CD8-positive, alpha-beta memory T cell (primary cell): ENCODE measurements around the gene HOOK2. TPM values are rescaled to one million over a fixed set of nuclear protein-coding genes. Genes with fewer than 3 reads are reported as not detected.
"Not testable (repeated sequence)": the region's sequence is repeated elsewhere in the genome, so short reads cannot be mapped to it uniquely, and the experiment has no call there.

Experiments used
- CTCF ChIA-PET: fragments of 350-600 bp; sonication (Branson Sonifier 250); formaldehyde crosslinking; loops from one replicate; lab custom pipeline; 2021; ENCODE audit warnings: antibody characterized with exemption; lab: Charles Lee
- POLR2A ChIA-PET: fragments of 350-600 bp; sonication (Branson Sonifier 250); formaldehyde crosslinking; loops from one replicate; lab custom pipeline; 2021; ENCODE audit warnings: antibody characterized with exemption; lab: Charles Lee
- DNase-seq, 5 donors: peaks; one replicate each; pipeline versions ENCODE4 v3.0.0 to v3.0.0-alpha.2; 2020 to 2022; ENCODE audit warnings: mixed read lengths in 1 of 5
- H3K27ac ChIP-seq: one replicate; pipeline ENCODE4 v1.7.0; 2013; ENCODE audit warnings: low read depth, mild to moderate bottlenecking, low read length, moderate library complexity
- H3K27me3 ChIP-seq: 2 replicates; pipeline ENCODE4 v1.7.0; 2013; ENCODE audit warnings: low read length, mild to moderate bottlenecking; ENCODE audit not compliant: insufficient read depth, poor library complexity, severe bottlenecking
- H3K36me3 ChIP-seq: 2 replicates; pipeline ENCODE4 v1.7.0; 2013; ENCODE audit warnings: mild to moderate bottlenecking, low read length, moderate library complexity; ENCODE audit not compliant: insufficient read depth
- H3K4me1 ChIP-seq: 2 replicates; pipeline ENCODE4 v1.7.0; 2013; ENCODE audit warnings: mild to moderate bottlenecking, low read length, moderate library complexity; ENCODE audit not compliant: insufficient read depth
- H3K4me3 ChIP-seq: 2 replicates; pipeline ENCODE4 v1.7.0; 2013; ENCODE audit warnings: mild to moderate bottlenecking, low read length
- H3K9me3 ChIP-seq: 2 replicates; pipeline ENCODE4 v1.7.0; 2013; ENCODE audit warnings: mild to moderate bottlenecking, low read length
- H3K27ac Mint-ChIP-seq, 8 donors: one replicate each; pipeline ENCODE4 v1.8.0; 2020 to 2021; ENCODE audit warnings: mixed read lengths in 8 of 8, mild to moderate bottlenecking in 6 of 8, inconsistent platforms in 3 of 8, moderate library complexity in 3 of 8
- H3K27me3 Mint-ChIP-seq, 2 donors: one replicate each; pipeline ENCODE4 v1.8.0; 2020 to 2021; ENCODE audit warnings: mixed read lengths in 2 of 2, mild to moderate bottlenecking in 1 of 2, moderate library complexity in 1 of 2
- H3K36me3 Mint-ChIP-seq, 3 donors: one replicate each; pipeline ENCODE4 v1.8.0; 2020 to 2021; ENCODE audit warnings: mixed read lengths in 3 of 3, inconsistent platforms in 1 of 3, mild to moderate bottlenecking in 1 of 3
- H3K4me1 Mint-ChIP-seq, 3 donors: one replicate each; pipeline ENCODE4 v1.8.0; 2020 to 2021; ENCODE audit warnings: mixed read lengths in 3 of 3, inconsistent platforms in 1 of 3, mild to moderate bottlenecking in 1 of 3
- H3K4me3 Mint-ChIP-seq, 7 donors: one replicate each; pipeline ENCODE4 v1.8.0; 2020 to 2021; ENCODE audit warnings: mixed read lengths in 7 of 7, mild to moderate bottlenecking in 6 of 7, moderate library complexity in 4 of 7, inconsistent platforms in 2 of 7
- H3K9me3 Mint-ChIP-seq, 5 donors: one replicate each; pipeline ENCODE4 v1.8.0; 2020 to 2022; ENCODE audit warnings: mixed read lengths in 5 of 5, mild to moderate bottlenecking in 3 of 5, moderate library complexity in 2 of 5, inconsistent platforms in 1 of 5
- polyA plus RNA-seq: library from polyadenylated mRNA; unstranded; fragments of 300-500 nt; fragmentation: Illumina TruSeq; gene quantifications from one replicate; pipeline ENCODE4 v1.2.3, GENCODE V29; 2021
- total RNA-seq, 2 experiments: library from RNA; stranded (reverse); gene quantifications; one replicate each; pipeline ENCODE4 v1.2.3, GENCODE V29; 2021

Gene HOOK2
- total and polyA plus RNA-seq, 3 experiments from 2014 or later, result 2.9 to 11.4 (median 9.8) TPM

- Mint-ChIP-seq H3K4me3 (no peak overlapping the region), H3K4me1 (peaks cover 6 to 18% (median 13%) of the 10 kb centered on the region in 3 donors), H3K9me3 (no peaks in the 10 kb centered on the region), H3K36me3 (peaks cover 0 to 66% (median 11%) of the 10 kb centered on the region in 3 donors), H3K27ac (peak overlapping the region in 1 of 8 donors; percentile 29), H3K27me3 (no peaks in the 10 kb centered on the region)
- ChIA-PET CTCF (interaction anchor here (1.1 to 2.8 kb wide), 6 partner anchors 18 to 60 kb away, joined by 3 to 16 read pairs (median 4); partner anchors contain the start of gene TRIR), POLR2A (interaction anchor here (0.6 kb wide), 1 partner anchor 241 kb away, joined by 3 read pairs; no protein-coding TSS in a partner anchor)
- H3K27me3 ChIP-seq, result no peaks in the 10 kb centered on the region
- H3K27ac ChIP-seq, result no peak overlapping the region
- DNase-seq, result no peak
- H3K4me3 ChIP-seq, result no peak overlapping the region
- peaks cover 18% of the 10 kb centered on the region for H3K36me3 ChIP-seq
- H3K4me1 ChIP-seq, result no peaks in the 10 kb centered on the region
- H3K9me3 ChIP-seq, result no peaks in the 10 kb centered on the region
Measured at GRCh38 chr19:12715929-12716328, 59.4 kb downstream of the HOOK2 start.

GRCh38 chr19:12715102-12715501, 60.2 kb downstream of the HOOK2 start:
- Histone ChIP-seq H3K4me1 (no peaks in the 10 kb centered on the region), H3K4me3 (no peak overlapping the region), H3K36me3 (peaks cover 23% of the 10 kb centered on the region), H3K27ac (no peak overlapping the region), H3K9me3 (no peaks in the 10 kb centered on the region), H3K27me3 (no peaks in the 10 kb centered on the region)
- Mint-ChIP-seq H3K27me3 (no peaks in the 10 kb centered on the region), H3K27ac (no peak overlapping the region), H3K9me3 (no peaks in the 10 kb centered on the region), H3K4me1 (peaks cover 0 to 11% (median 8%) of the 10 kb centered on the region in 3 donors), H3K36me3 (peaks cover 0 to 73% (median 15%) of the 10 kb centered on the region in 3 donors), H3K4me3 (no peak overlapping the region)
- ChIA-PET POLR2A (no interaction called here), CTCF (interaction anchor here (1.1 to 1.8 kb wide), 2 partner anchors 19 to 43 kb away, joined by 3 to 5 read pairs; partner anchors contain the start of gene TRIR)
- no peak for DNase-seq

- Mint-ChIP-seq H3K27ac (peak overlapping the region in 1 of 8 donors; percentile 61), H3K36me3 (peaks cover 0 to 75% (median 11%) of the 10 kb centered on the region in 3 donors)
- H3K27ac ChIP-seq, H3K27me3 ChIP-seq, POLR2A ChIA-PET, H3K9me3 ChIP-seq, DNase-seq, CTCF ChIA-PET, H3K4me1 ChIP-seq, H3K4me1 Mint-ChIP-seq, H3K27me3 Mint-ChIP-seq, H3K9me3 Mint-ChIP-seq, H3K4me3 ChIP-seq, H3K4me3 Mint-ChIP-seq: not testable (repeated sequence)
- peaks cover 21% of the 10 kb centered on the region for H3K36me3 ChIP-seq
Measured at GRCh38 chr19:12713304-12713703, 62.0 kb downstream of the HOOK2 start.

Other genes starting within 250 kb of the HOOK2 start
- gene ZNF564, start 224.1 kb downstream of the HOOK2 start, total RNA-seq, result 1 to 10 TPM; 7.4 to 8.0 TPM
- 16.7 TPM for gene ZNF564, start 224.1 kb downstream of the HOOK2 start, polyA plus RNA-seq
- gene ZNF490, start 164.7 kb downstream of the HOOK2 start, total RNA-seq, result 1 to 10 TPM; 8.0 to 8.4 TPM
- gene ZNF490, start 164.7 kb downstream of the HOOK2 start, polyA plus RNA-seq, result 6.9 TPM
- gene ZNF791, start 164.6 kb downstream of the HOOK2 start, total RNA-seq, result 10 to 100 TPM; 23.6 to 23.8 TPM
- 21.3 TPM for gene ZNF791, start 164.6 kb downstream of the HOOK2 start, polyA plus RNA-seq
- 10 to 100 TPM; 83.8 to 85.3 TPM for gene MAN2B1, start 108.8 kb downstream of the HOOK2 start, total RNA-seq
- 76.4 TPM for gene MAN2B1, start 108.8 kb downstream of the HOOK2 start, polyA plus RNA-seq
- 10 to 100 TPM; 18.8 to 19.9 TPM for gene WDR83, start 108.7 kb downstream of the HOOK2 start, total RNA-seq
- 13.1 TPM for gene WDR83, start 108.7 kb downstream of the HOOK2 start, polyA plus RNA-seq
- gene DHPS, start 93.7 kb downstream of the HOOK2 start, total RNA-seq, result 100 to 1,000 TPM; 113 to 116 TPM
- 91.8 TPM for gene DHPS, start 93.7 kb downstream of the HOOK2 start, polyA plus RNA-seq
- not detected for gene GNG14, start 87.6 kb downstream of the HOOK2 start, total RNA-seq
- gene GNG14, start 87.6 kb downstream of the HOOK2 start, polyA plus RNA-seq, result not detected
- 1 to 10 TPM; 7.9 to 8.1 TPM for gene FBXW9, start 78.9 kb downstream of the HOOK2 start, total RNA-seq
- 5.9 TPM for gene FBXW9, start 78.9 kb downstream of the HOOK2 start, polyA plus RNA-seq
- gene TNPO2, start 51.6 kb downstream of the HOOK2 start, total RNA-seq, result 100 to 1,000 TPM; 148 TPM
- 3.4 TPM for gene TNPO2, start 51.6 kb downstream of the HOOK2 start, polyA plus RNA-seq
- 100 to 1,000 TPM; 243 to 247 TPM for gene TRIR, start 40.9 kb downstream of the HOOK2 start, total RNA-seq
- gene TRIR, start 40.9 kb downstream of the HOOK2 start, polyA plus RNA-seq, result 248 TPM
- 100 to 1,000 TPM in 1 of 2 experiments, 10 to 100 TPM in 1; 96.9 to 101 TPM for gene GET3, start 38.1 kb downstream of the HOOK2 start, total RNA-seq
- 72.5 TPM for gene GET3, start 38.1 kb downstream of the HOOK2 start, polyA plus RNA-seq
- gene BEST2, start 23.8 kb downstream of the HOOK2 start, total RNA-seq, result not detected
- not detected for gene BEST2, start 23.8 kb downstream of the HOOK2 start, polyA plus RNA-seq
- gene JUNB, start 15.9 kb upstream of the HOOK2 start, total RNA-seq, result 100 to 1,000 TPM; 249 to 259 TPM
- 1,529 TPM for gene JUNB, start 15.9 kb upstream of the HOOK2 start, polyA plus RNA-seq
- gene PRDX2, start 26.2 kb upstream of the HOOK2 start, total RNA-seq, result 100 to 1,000 TPM; 183 to 184 TPM
- gene PRDX2, start 26.2 kb upstream of the HOOK2 start, polyA plus RNA-seq, result 257 TPM
- gene THSD8, start 26.5 kb upstream of the HOOK2 start, total RNA-seq, result 10 to 100 TPM; 24.6 to 31.0 TPM
- gene THSD8, start 26.5 kb upstream of the HOOK2 start, polyA plus RNA-seq, result not detected
- gene RNASEH2A, start 31.0 kb upstream of the HOOK2 start, total RNA-seq, result 10 to 100 TPM; 51.5 to 62.4 TPM
- 24.1 TPM for gene RNASEH2A, start 31.0 kb upstream of the HOOK2 start, polyA plus RNA-seq
- gene RTBDN, start 59.0 kb upstream of the HOOK2 start, total RNA-seq, result not detected
- not detected for gene RTBDN, start 59.0 kb upstream of the HOOK2 start, polyA plus RNA-seq
- gene MAST1, start 63.0 kb upstream of the HOOK2 start, total RNA-seq, result under 1 TPM; 0.24 to 0.38 TPM
- 1.2 TPM for gene MAST1, start 63.0 kb upstream of the HOOK2 start, polyA plus RNA-seq
- 10 to 100 TPM; 20.7 to 22.4 TPM for gene DNASE2, start 105.9 kb upstream of the HOOK2 start, total RNA-seq
- gene DNASE2, start 105.9 kb upstream of the HOOK2 start, polyA plus RNA-seq, result 61.6 TPM
- under 1 TPM; 0.84 to 0.90 TPM for gene KLF1, start 111.6 kb upstream of the HOOK2 start, total RNA-seq
- gene KLF1, start 111.6 kb upstream of the HOOK2 start, polyA plus RNA-seq, result not detected
- 10 to 100 TPM; 59.4 to 60.1 TPM for gene GCDH, start 115.6 kb upstream of the HOOK2 start, total RNA-seq
- gene GCDH, start 115.6 kb upstream of the HOOK2 start, polyA plus RNA-seq, result 19.7 TPM
- 1 to 10 TPM; 1.5 to 2.1 TPM for gene SYCE2, start 143.7 kb upstream of the HOOK2 start, total RNA-seq
- not detected for gene SYCE2, start 143.7 kb upstream of the HOOK2 start, polyA plus RNA-seq
- 100 to 1,000 TPM; 188 to 192 TPM for gene FARSA, start 158.2 kb upstream of the HOOK2 start, total RNA-seq
- gene FARSA, start 158.2 kb upstream of the HOOK2 start, polyA plus RNA-seq, result 64.5 TPM
- 100 to 1,000 TPM; 832 to 843 TPM for gene CALR, start 163.1 kb upstream of the HOOK2 start, total RNA-seq
- gene CALR, start 163.1 kb upstream of the HOOK2 start, polyA plus RNA-seq, result 174 TPM
- gene RAD23A, start 170.3 kb upstream of the HOOK2 start, total RNA-seq, result 100 to 1,000 TPM; 227 to 230 TPM
- 115 TPM for gene RAD23A, start 170.3 kb upstream of the HOOK2 start, polyA plus RNA-seq
- 10 to 100 TPM; 37.3 to 38.6 TPM for gene GADD45GIP1, start 181.7 kb upstream of the HOOK2 start, total RNA-seq
- gene GADD45GIP1, start 181.7 kb upstream of the HOOK2 start, polyA plus RNA-seq, result 64.1 TPM
- gene DAND5, start 194.0 kb upstream of the HOOK2 start, total RNA-seq, result not detected
- gene DAND5, start 194.0 kb upstream of the HOOK2 start, polyA plus RNA-seq, result not detected
- 1 to 10 TPM; 2.3 to 2.8 TPM for gene NFIX, start 219.9 kb upstream of the HOOK2 start, total RNA-seq
- 0.94 TPM for gene NFIX, start 219.9 kb upstream of the HOOK2 start, polyA plus RNA-seq